GM12878 (cell line): ENCODE results near the gene PTPN20.

Source experiments
- EGR1 ChIP-seq, 2 experiments: IDR thresholded peaks; 1 replicate in 1 of 2; 2 replicates in 1 of 2; pipeline ENCODE4 v1.6.1; 2011 to 2012; ENCODE audit warnings: low read depth in 2 of 2, low read length in 2 of 2, borderline replicate concordance in 1 of 2, mild to moderate bottlenecking in 1 of 2, moderate library complexity in 1 of 2
- EZH2 ChIP-seq: IDR thresholded peaks from 2 replicates; pipeline ENCODE4 v1.6.1; 2012; ENCODE audit warnings: low read depth, mild to moderate bottlenecking, control low read depth, inconsistent platforms, low read length, borderline replicate concordance; ENCODE audit not compliant: control insufficient read depth
- POLR2AphosphoS5 ChIP-seq: IDR thresholded peaks from 2 replicates; pipeline ENCODE4 v1.6.1; 2011; ENCODE audit warnings: mild to moderate bottlenecking, low read length, inconsistent platforms
- SIN3A ChIP-seq: IDR thresholded peaks from 2 replicates; pipeline ENCODE4 v1.6.1; 2012; ENCODE audit warnings: low read depth, low read length, improper control_type of control experiment
- SREBF2 ChIP-seq: IDR thresholded peaks from 2 replicates; pipeline ENCODE4 v1.6.1; 2012; ENCODE audit warnings: mild to moderate bottlenecking, low read length
- TAF1 ChIP-seq: IDR thresholded peaks from 2 replicates; pipeline ENCODE4 v1.6.1; 2011; ENCODE audit warnings: mild to moderate bottlenecking, low read depth, low read length, borderline replicate concordance
- TF ChIP-seq, protein P1 (sequence below), 3 experiments: IDR thresholded peaks in 2 of 3; conservative IDR thresholded peaks in 1 of 3; 2 replicates each; pipeline ENCODE4 v1.5.1; 2011; ENCODE audit warnings: low read depth in 3 of 3, low read length in 3 of 3, mild to moderate bottlenecking in 3 of 3, control low read depth in 2 of 3, moderate library complexity in 2 of 3, inconsistent platforms in 1 of 3, mixed read lengths in 1 of 3; ENCODE audit not compliant: control insufficient read depth in 2 of 3, insufficient read depth in 1 of 3; ENCODE audit errors: extremely low read depth in 1 of 3

DNA sequence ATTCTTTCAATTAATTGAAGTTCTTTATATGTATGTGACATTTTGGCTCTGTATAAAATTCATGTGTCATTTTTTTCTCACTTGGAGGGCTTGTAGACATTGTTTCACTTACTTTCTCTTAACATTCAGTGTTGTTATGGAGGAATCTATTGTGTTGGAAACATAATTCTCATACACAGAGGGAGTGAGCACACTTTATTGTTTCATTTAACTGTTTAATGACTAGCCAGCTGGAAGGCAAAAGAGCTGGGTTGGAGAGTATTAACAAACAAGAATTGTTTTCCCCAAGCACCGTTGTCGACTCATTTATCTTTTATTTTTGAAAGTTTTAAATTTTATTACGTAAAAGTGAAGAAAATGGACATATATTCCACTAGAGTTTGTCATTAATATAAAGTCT is 98.8 kb downstream of the PTPN20 start:
- TF ChIP-seq SREBF2 (no peak), POLR2AphosphoS5 (no peak), EGR1 (IDR thresholded peaks at IDR 0.05; ENCODE audit: borderline replicate concordance in 1 of 2, low read depth in 2 of 2, low read length in 2 of 2) (no peak), TAF1 (no peak), SIN3A (no peak), EZH2 (no peak)
- TF ChIP-seq, protein P1, sequence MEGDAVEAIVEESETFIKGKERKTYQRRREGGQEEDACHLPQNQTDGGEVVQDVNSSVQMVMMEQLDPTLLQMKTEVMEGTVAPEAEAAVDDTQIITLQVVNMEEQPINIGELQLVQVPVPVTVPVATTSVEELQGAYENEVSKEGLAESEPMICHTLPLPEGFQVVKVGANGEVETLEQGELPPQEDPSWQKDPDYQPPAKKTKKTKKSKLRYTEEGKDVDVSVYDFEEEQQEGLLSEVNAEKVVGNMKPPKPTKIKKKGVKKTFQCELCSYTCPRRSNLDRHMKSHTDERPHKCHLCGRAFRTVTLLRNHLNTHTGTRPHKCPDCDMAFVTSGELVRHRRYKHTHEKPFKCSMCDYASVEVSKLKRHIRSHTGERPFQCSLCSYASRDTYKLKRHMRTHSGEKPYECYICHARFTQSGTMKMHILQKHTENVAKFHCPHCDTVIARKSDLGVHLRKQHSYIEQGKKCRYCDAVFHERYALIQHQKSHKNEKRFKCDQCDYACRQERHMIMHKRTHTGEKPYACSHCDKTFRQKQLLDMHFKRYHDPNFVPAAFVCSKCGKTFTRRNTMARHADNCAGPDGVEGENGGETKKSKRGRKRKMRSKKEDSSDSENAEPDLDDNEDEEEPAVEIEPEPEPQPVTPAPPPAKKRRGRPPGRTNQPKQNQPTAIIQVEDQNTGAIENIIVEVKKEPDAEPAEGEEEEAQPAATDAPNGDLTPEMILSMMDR (IDR thresholded peaks at IDR 0.05 in 2 of 3, conservative IDR thresholded peaks at IDR 0.05 in 1 of 3; ENCODE audit: control insufficient read depth in 2 of 3, extremely low read depth in 1 of 3, insufficient read depth in 1 of 3, low read depth in 3 of 3, low read length in 3 of 3): no peak
